Brain pericyte (primary cell): ENCODE data around the gene FEZ2.
A peak's percentile ranks its signal among the peaks of the same experiment; 100 is the strongest.

Experiments used
- DNase-seq: peaks from one replicate; pipeline ENCODE4 v3.0.0-alpha.2; 2012; ENCODE audit warnings: low read depth, low spot score

FEZ2 gene

GRCh38 chr2:36530178-36530982 lies 67.6 kb downstream of the FEZ2 start:
- peak; percentile 58 for DNase-seq

GRCh38 chr2:36528766-36529392 lies 69.1 kb downstream of the FEZ2 start:
- no peak for DNase-seq

GRCh38 chr2:36528274-36528673 lies 69.7 kb downstream of the FEZ2 start:
- no peak for DNase-seq

- DNase-seq, result no peak
These were observed 71.7 kb downstream of the FEZ2 start for GRCh38 chr2:36526226-36526625.

- no peak for DNase-seq
These were observed 72.7 kb downstream of the FEZ2 start for GRCh38 chr2:36525245-36525644.

GRCh38 chr2:36523153-36523552 lies 74.8 kb downstream of the FEZ2 start:
- no peak for DNase-seq

- no peak for DNase-seq
These were observed 77.5 kb downstream of the FEZ2 start for GRCh38 chr2:36520431-36520830.

GRCh38 chr2:36516136-36516870 lies 81.7 kb downstream of the FEZ2 start:
- no peak for DNase-seq

GRCh38 chr2:36515538-36515937 lies 82.4 kb downstream of the FEZ2 start:
- DNase-seq, result no peak

GRCh38 chr2:36513661-36514060 lies 84.3 kb downstream of the FEZ2 start:
- no peak for DNase-seq

GRCh38 chr2:36512705-36513104 lies 85.3 kb downstream of the FEZ2 start:
- no peak for DNase-seq

- DNase-seq, result no peak
These were observed 85.9 kb downstream of the FEZ2 start for GRCh38 chr2:36511858-36512603.

- no peak for DNase-seq
These were observed 88.9 kb downstream of the FEZ2 start for GRCh38 chr2:36509075-36509474.

- DNase-seq, result no peak
These were observed 90.6 kb downstream of the FEZ2 start for GRCh38 chr2:36507408-36507812.
